Measurements from ENCODE around the gene PRAMEF11.
"Not testable (repeated sequence)": the region's sequence is repeated elsewhere in the genome, so short reads cannot be mapped to it uniquely, and the experiment has no call there.

Gene PRAMEF11

GRCh38 chr1:12809933-12810332 is 21.3 kb downstream of the PRAMEF11 start:
- peak overlapping the region; percentile 65; the same call in 1 of the 2 replicates for H3K27ac ChIP-seq
- ChIA-PET CTCF (no interaction called here), POLR2A (ENCODE audit: low non-redundant PET) (no interaction called here)
- TF ChIP-seq CTCF (conservative IDR thresholded peaks at IDR 0.05; ENCODE audit: low read depth), result no peak
- no peak for DNase-seq (ENCODE audit: low spot score)

- DNase-seq (ENCODE audit: low spot score), result no peak
- CTCF ChIA-PET, result no interaction called here
- POLR2A ChIA-PET (ENCODE audit: low non-redundant PET), result no interaction called here
- TF ChIP-seq CTCF (conservative IDR thresholded peaks at IDR 0.05; ENCODE audit: low read depth), result no peak
- no peak overlapping the region for H3K27ac ChIP-seq
These were observed 31.5 kb downstream of the PRAMEF11 start for GRCh38 chr1:12799730-12800129.

- POLR2A ChIA-PET (ENCODE audit: low non-redundant PET), result no interaction called here
- peak; percentile 27 for DNase-seq (ENCODE audit: low spot score)
- no peak overlapping the region for H3K27ac ChIP-seq
- no peak for TF ChIP-seq CTCF (conservative IDR thresholded peaks at IDR 0.05; ENCODE audit: low read depth)
- CTCF ChIA-PET, result no interaction called here
These were observed 32.3 kb downstream of the PRAMEF11 start for GRCh38 chr1:12798911-12799310.

GRCh38 chr1:12791097-12791496 is 40.1 kb downstream of the PRAMEF11 start, which contains the start of gene PRAMEF1:
PRAMEF1 (plus strand) TSS chr1:12791397; CDS start chr1:12793228, 1,831 bp downstream.
- CTCF ChIA-PET; H3K27ac ChIP-seq; POLR2A ChIA-PET (ENCODE audit: low non-redundant PET); DNase-seq (ENCODE audit: low spot score): not testable (repeated sequence)

GRCh38 chr1:12784729-12785128 is 46.5 kb downstream of the PRAMEF11 start:
- H3K27ac ChIP-seq; POLR2A ChIA-PET (ENCODE audit: low non-redundant PET); CTCF ChIA-PET; DNase-seq (ENCODE audit: low spot score): not testable (repeated sequence)

- POLR2A ChIA-PET (ENCODE audit: low non-redundant PET); H3K27ac ChIP-seq; CTCF ChIA-PET; DNase-seq (ENCODE audit: low spot score): not testable (repeated sequence)
These were observed 47.4 kb downstream of the PRAMEF11 start for GRCh38 chr1:12783783-12784182.

GRCh38 chr1:12781488-12781887 is 49.7 kb downstream of the PRAMEF11 start:
- POLR2A ChIA-PET (ENCODE audit: low non-redundant PET); DNase-seq (ENCODE audit: low spot score); H3K27ac ChIP-seq; CTCF ChIA-PET: not testable (repeated sequence)

- POLR2A ChIA-PET (ENCODE audit: low non-redundant PET), result no interaction called here
- DNase-seq (ENCODE audit: low spot score), result no peak
- TF ChIP-seq CTCF (conservative IDR thresholded peaks at IDR 0.05; ENCODE audit: low read depth), result no peak
- CTCF ChIA-PET, result no interaction called here
- no peak overlapping the region for H3K27ac ChIP-seq
These were observed 52.3 kb downstream of the PRAMEF11 start for GRCh38 chr1:12778907-12779306.

GRCh38 chr1:12778061-12778460 is 53.1 kb downstream of the PRAMEF11 start:
- no peak for TF ChIP-seq CTCF (conservative IDR thresholded peaks at IDR 0.05; ENCODE audit: low read depth)
- ChIA-PET POLR2A (ENCODE audit: low non-redundant PET) (no interaction called here), CTCF (no interaction called here)
- no peak for DNase-seq (ENCODE audit: low spot score)
- H3K27ac ChIP-seq, result no peak overlapping the region

Measured in RWPE1 (cell line).